Peyer's patch (tissue), 4 donors: ENCODE measurements around the gene GNAO1. TPM values are rescaled to one million over a fixed set of nuclear protein-coding genes. Genes with fewer than 3 reads are reported as not detected.
A peak's percentile ranks its signal among the peaks of the same experiment; 100 is the strongest.
"Not testable (repeated sequence)": the region's sequence is repeated elsewhere in the genome, so short reads cannot be mapped to it uniquely, and the experiment has no call there.

Experiments
- DNase-seq, 3 donors: peaks; one replicate each; pipeline ENCODE4 v3.0.0-alpha.2; 2017 to 2019
- H3K27ac ChIP-seq, 4 donors: fragments of 200-600 bp; sonication (generic); one replicate each; pipeline ENCODE4 v1.5.1; 2016 to 2019
- H3K27me3 ChIP-seq, 2 donors: fragments of 200-600 bp; sonication (generic); one replicate each; pipeline ENCODE4 v1.5.1; 2019
- H3K36me3 ChIP-seq, 3 donors: fragments of 200-600 bp; sonication (generic); one replicate each; pipeline ENCODE4 v1.5.1; 2016 to 2019
- H3K4me1 ChIP-seq, 4 donors: fragments of 200-600 bp; sonication (generic); one replicate each; pipeline ENCODE4 v1.5.1; 2016 to 2019
- H3K4me3 ChIP-seq, 4 donors: fragments of 200-600 bp; sonication (generic); 1 replicate in 3 of 4; 2 replicates in 1 of 4; pipeline ENCODE4 v1.5.1; 2016 to 2019; ENCODE audit warnings: mild to moderate bottlenecking in 1 of 4
- H3K9me3 ChIP-seq, 4 donors: fragments of 200-600 bp; sonication (generic); one replicate each; pipeline ENCODE4 v1.5.1; 2016 to 2019; ENCODE audit warnings: mild to moderate bottlenecking in 1 of 4
- POLR2A ChIP-seq, 2 donors: fragments of 450-650 bp; IDR thresholded peaks; one replicate each; pipeline ENCODE4 v1.5.1; 2017; ENCODE audit warnings: antibody characterized with exemption in 2 of 2, mild to moderate bottlenecking in 2 of 2, moderate library complexity in 2 of 2
- total RNA-seq, 4 donors: library from RNA; depleted of rRNA; stranded (reverse); fragments of >200 nt; gene quantifications; one replicate each; pipeline ENCODE4 v1.1.0, GENCODE V29; 2016
- TF ChIP-seq, protein P1 (sequence below), 6 experiments: fragments of 450-650 bp in 4 of 6; fragments of 200-600 bp in 2 of 6; sonication (generic) in 1 of 6; IDR thresholded peaks; one replicate each; pipeline ENCODE4 v1.5.1; 2017 to 2019; ENCODE audit warnings: antibody characterized with exemption in 6 of 6, mild to moderate bottlenecking in 3 of 6, moderate library complexity in 1 of 6

Gene GNAO1
- total RNA-seq, 4 donors from 2014 or later = 6.3 to 39.6 (median 7.3) TPM

DNA sequence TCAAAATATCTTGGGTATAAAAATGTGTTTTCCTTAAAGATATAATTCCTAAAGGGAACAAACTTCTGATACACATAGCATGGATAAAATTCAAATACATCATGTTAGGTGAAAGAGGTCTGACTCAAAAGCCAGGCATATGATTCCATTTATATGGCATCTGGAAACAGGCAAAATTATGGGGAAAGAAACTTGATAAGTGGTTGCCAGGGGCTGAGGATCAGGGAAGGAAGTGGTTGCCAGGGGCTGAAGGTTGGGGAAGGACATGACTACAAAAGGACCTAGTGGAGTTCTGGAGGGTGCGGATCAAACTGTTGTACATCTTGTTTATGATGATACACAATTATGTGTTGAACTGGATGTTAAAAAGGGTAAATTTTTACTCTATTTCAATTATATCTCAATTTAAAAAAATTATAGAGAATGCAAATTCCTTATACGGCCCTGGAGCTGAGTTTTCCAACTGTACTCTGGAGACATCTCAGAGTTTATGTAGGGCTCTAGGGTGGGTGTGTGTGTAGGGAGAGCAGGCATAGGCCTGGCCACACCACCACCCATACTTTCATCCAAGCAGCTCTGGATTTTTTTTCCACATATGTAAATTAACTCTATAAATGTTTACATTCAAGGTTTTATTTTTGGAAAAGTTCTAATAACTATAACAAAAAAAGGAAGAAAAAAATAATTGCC, 179.0 kb downstream of the GNAO1 start:
- H3K27me3 ChIP-seq = no peaks in the 10 kb centered on the region
- TF ChIP-seq, protein P1, sequence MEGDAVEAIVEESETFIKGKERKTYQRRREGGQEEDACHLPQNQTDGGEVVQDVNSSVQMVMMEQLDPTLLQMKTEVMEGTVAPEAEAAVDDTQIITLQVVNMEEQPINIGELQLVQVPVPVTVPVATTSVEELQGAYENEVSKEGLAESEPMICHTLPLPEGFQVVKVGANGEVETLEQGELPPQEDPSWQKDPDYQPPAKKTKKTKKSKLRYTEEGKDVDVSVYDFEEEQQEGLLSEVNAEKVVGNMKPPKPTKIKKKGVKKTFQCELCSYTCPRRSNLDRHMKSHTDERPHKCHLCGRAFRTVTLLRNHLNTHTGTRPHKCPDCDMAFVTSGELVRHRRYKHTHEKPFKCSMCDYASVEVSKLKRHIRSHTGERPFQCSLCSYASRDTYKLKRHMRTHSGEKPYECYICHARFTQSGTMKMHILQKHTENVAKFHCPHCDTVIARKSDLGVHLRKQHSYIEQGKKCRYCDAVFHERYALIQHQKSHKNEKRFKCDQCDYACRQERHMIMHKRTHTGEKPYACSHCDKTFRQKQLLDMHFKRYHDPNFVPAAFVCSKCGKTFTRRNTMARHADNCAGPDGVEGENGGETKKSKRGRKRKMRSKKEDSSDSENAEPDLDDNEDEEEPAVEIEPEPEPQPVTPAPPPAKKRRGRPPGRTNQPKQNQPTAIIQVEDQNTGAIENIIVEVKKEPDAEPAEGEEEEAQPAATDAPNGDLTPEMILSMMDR (IDR thresholded peaks at IDR 0.05) = no peak
- no peak for TF ChIP-seq POLR2A (IDR thresholded peaks at IDR 0.05)
- no peaks in the 10 kb centered on the region for H3K9me3 ChIP-seq
- no peak for DNase-seq
- H3K4me3 ChIP-seq = no peak overlapping the region
- H3K27ac ChIP-seq = peak overlapping the region in 1 of 4 donors; percentile 6
- H3K36me3 ChIP-seq = peaks cover 0 to 51% (median 0%) of the 10 kb centered on the region in 3 donors
- peaks cover 0 to 13% (median 0%) of the 10 kb centered on the region in 4 donors for H3K4me1 ChIP-seq

GRCh38 chr16:56370875-56371659, 179.8 kb downstream of the GNAO1 start:
- peak overlapping the region in 1 of 4 donors; percentile 6 for H3K27ac ChIP-seq
- TF ChIP-seq POLR2A (IDR thresholded peaks at IDR 0.05) = no peak
- TF ChIP-seq, protein P1 (IDR thresholded peaks at IDR 0.05) = no peak
- DNase-seq = no peak

DNA sequence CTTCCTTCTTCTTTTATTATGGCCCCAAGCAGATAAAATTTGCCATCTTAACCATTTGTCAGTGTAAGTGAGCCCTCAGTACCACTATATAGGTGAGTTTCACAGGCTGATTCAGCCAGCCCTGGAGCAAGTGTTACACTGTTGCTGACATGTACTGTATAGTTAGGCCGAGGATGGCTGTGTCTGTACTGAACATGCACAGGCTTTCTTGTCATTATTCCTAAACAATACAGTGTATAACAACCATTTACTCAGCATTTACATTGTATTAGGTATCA, 180.3 kb downstream of the GNAO1 start:
- Histone ChIP-seq H3K27ac (peak overlapping the region in 1 of 4 donors; percentile 6), H3K4me1 (peaks cover 0 to 13% (median 0%) of the 10 kb centered on the region in 4 donors), H3K9me3 (no peaks in the 10 kb centered on the region), H3K27me3 (no peaks in the 10 kb centered on the region), H3K4me3 (no peak overlapping the region), H3K36me3 (peaks cover 0 to 46% (median 0%) of the 10 kb centered on the region in 3 donors)
- TF ChIP-seq, protein P1 (IDR thresholded peaks at IDR 0.05) = no peak
- no peak for TF ChIP-seq POLR2A (IDR thresholded peaks at IDR 0.05)
- no peak for DNase-seq

More at GRCh38 chr16:56370875-56371659, 179.8 kb downstream of the GNAO1 start:
- no peak overlapping the region for H3K4me3 ChIP-seq
- peaks cover 0 to 49% (median 0%) of the 10 kb centered on the region in 3 donors for H3K36me3 ChIP-seq
- H3K9me3 ChIP-seq = no peaks in the 10 kb centered on the region
- H3K4me1 ChIP-seq = peaks cover 0 to 13% (median 0%) of the 10 kb centered on the region in 4 donors
- H3K27me3 ChIP-seq = no peaks in the 10 kb centered on the region

DNA sequence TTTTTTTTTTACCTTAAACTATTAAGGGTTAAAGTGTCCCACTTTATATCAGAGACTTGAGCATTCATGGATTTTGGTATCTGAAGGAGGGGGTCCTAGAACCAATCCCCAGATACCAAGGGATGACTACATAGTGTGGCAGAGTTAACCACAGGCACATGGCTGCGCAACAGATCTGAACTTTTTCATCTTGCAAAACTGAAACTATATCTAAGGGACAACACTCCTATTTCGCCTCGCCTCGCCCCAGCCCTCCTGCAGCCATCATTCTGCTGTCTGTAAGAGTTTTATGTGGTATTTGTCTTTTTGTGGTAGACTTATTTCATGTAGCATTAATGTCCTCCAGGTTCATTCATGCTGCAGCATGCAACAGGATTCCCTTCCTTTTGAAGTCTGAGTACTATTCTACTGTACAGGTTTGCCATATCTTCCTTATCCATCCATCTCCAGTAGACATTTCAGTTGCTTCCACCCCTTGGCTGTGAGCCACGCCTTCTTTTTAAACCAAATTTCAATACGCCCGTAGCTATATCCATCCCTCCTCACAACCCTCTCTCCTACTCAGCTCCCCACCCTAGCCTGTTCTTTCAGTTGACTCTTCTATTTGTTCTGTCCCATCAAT, 180.8 kb downstream of the GNAO1 start:
- DNase-seq = no peak
- no peaks in the 10 kb centered on the region for H3K9me3 ChIP-seq
- peaks cover 0 to 13% (median 0%) of the 10 kb centered on the region in 4 donors for H3K4me1 ChIP-seq
- H3K27me3 ChIP-seq = no peaks in the 10 kb centered on the region
- TF ChIP-seq, protein P1 (IDR thresholded peaks at IDR 0.05) = no peak
- TF ChIP-seq POLR2A (IDR thresholded peaks at IDR 0.05) = no peak
- H3K27ac ChIP-seq = no peak overlapping the region
- no peak overlapping the region for H3K4me3 ChIP-seq
- H3K36me3 ChIP-seq = peaks cover 0 to 41% (median 0%) of the 10 kb centered on the region in 3 donors

GRCh38 chr16:56373003-56373402, 181.7 kb downstream of the GNAO1 start:
- Histone ChIP-seq H3K27me3 (no peaks in the 10 kb centered on the region), H3K9me3 (no peaks in the 10 kb centered on the region), H3K4me1 (peaks cover 0 to 13% (median 0%) of the 10 kb centered on the region in 4 donors), H3K27ac (no peak overlapping the region), H3K4me3 (no peak overlapping the region), H3K36me3 (peaks cover 0 to 32% (median 0%) of the 10 kb centered on the region in 3 donors)
- TF ChIP-seq, protein P1 (IDR thresholded peaks at IDR 0.05) = no peak
- no peak for DNase-seq

DNA sequence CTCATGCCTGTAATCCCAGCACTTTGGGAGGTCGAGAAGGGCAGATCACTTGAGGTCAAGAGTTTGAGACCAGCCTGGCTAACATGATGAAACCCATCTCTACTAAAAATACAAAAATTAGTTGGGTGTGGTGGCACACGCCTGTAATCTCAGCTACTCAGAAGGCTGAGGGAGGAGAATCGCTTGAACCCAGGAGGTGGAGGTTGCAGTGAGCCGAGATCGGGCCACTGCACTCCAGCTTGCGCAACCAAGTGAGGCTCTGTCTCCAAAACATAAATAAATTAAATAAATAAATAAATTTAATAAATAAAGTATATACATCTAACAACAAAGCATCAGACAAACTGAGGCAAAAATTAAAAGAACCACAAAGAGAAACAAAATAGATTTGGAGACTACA, 184.5 kb downstream of the GNAO1 start:
- peaks cover 0 to 33% (median 0%) of the 10 kb centered on the region in 3 donors for H3K36me3 ChIP-seq
- H3K27ac ChIP-seq, DNase-seq, H3K27me3 ChIP-seq, H3K4me1 ChIP-seq, H3K9me3 ChIP-seq, H3K4me3 ChIP-seq: not testable (repeated sequence)

DNA sequence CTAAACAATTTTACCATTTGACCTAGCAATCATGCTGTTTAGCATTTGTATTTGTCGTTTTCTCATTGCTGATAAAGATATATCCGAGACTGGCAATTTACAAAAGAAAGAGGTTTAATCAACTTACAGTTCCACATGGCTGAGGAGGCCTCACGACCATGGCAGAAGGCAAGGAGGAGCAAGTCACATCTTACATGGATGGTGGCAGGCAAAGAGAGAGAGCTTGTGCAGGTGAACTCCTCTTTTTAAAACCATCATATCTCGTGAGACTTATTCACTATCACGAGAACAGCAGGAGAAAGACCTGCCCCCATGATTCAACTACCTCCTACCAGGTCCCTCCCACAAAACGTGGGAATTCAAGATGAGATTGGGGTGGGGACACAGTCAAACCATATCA, 187.8 kb downstream of the GNAO1 start:
- not testable (repeated sequence) for H3K27me3 ChIP-seq, H3K4me1 ChIP-seq, DNase-seq, H3K27ac ChIP-seq, H3K9me3 ChIP-seq, H3K4me3 ChIP-seq
- H3K36me3 ChIP-seq = peaks cover 0 to 51% (median 3%) of the 10 kb centered on the region in 3 donors

DNA sequence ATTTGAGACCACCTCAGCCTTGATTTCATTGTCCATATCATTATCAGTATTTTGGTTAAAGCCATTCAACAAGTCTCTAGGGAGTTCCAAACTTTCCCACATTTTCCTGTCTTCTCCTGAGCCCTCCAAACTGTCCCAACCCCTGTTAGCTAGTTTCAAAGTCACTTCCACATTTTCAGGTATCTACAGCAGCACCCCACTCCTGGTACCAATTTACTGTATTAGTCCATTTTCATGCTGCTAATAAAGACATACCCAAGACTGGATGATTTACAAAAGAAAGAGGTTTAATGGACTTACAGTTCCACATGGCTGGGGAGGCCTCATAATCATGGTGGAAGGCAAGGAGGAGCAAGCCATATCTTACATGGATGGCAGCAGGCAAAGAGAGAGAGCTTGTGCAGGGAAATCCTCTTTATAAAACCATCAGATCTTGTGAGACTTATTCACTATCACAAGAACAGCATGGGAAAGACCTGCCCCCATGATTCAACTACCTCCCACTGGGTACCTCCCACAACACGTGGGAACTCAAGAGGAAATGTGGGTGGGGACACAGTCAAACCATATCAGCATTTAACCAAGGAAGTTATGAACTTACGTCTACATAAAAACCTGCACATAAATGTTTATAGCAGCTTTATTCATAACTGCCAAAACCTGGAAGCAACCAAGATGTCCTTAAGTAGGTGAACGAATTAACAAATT, 189.6 kb downstream of the GNAO1 start:
- not testable (repeated sequence) for DNase-seq, H3K4me3 ChIP-seq, H3K9me3 ChIP-seq, H3K4me1 ChIP-seq, H3K27ac ChIP-seq, H3K27me3 ChIP-seq
- H3K36me3 ChIP-seq = peaks cover 0 to 68% (median 3%) of the 10 kb centered on the region in 3 donors
